Activated naive CD8-positive, alpha-beta T cell treated with anti-CD3 and anti-CD28 coated beads, Interleukin-2, amount 50 U/mL, for 24 hours (primary cell): Measurements from ENCODE around the gene TMEM187.
A peak's percentile ranks its signal among the peaks of the same experiment; 100 is the strongest.

Experiments used
- ATAC-seq: fragments of 150-1000 bp; cut with Tn5 transposase; one replicate; pipeline ENCODE4 v1.10.0; 2021
- DNase-seq: peaks from one replicate; pipeline ENCODE4 v3.0.0; 2021
- H3K27ac Mint-ChIP-seq: one replicate; pipeline ENCODE4 v1.8.0; 2021; ENCODE audit warnings: mild to moderate bottlenecking, mixed read lengths
- H3K27me3 Mint-ChIP-seq: one replicate; pipeline ENCODE4 v1.8.0; 2021; ENCODE audit warnings: mixed read lengths
- H3K36me3 Mint-ChIP-seq: one replicate; pipeline ENCODE4 v1.8.0; 2021; ENCODE audit warnings: low read depth, mixed read lengths
- H3K4me1 Mint-ChIP-seq: one replicate; pipeline ENCODE4 v1.8.0; 2021; ENCODE audit warnings: mixed read lengths
- H3K4me3 Mint-ChIP-seq: one replicate; pipeline ENCODE4 v1.8.0; 2021; ENCODE audit warnings: mild to moderate bottlenecking, moderate library complexity, mixed read lengths
- H3K9me3 Mint-ChIP-seq: one replicate; pipeline ENCODE4 v1.8.0; 2021; ENCODE audit warnings: mixed read lengths

TMEM187 gene

DNA sequence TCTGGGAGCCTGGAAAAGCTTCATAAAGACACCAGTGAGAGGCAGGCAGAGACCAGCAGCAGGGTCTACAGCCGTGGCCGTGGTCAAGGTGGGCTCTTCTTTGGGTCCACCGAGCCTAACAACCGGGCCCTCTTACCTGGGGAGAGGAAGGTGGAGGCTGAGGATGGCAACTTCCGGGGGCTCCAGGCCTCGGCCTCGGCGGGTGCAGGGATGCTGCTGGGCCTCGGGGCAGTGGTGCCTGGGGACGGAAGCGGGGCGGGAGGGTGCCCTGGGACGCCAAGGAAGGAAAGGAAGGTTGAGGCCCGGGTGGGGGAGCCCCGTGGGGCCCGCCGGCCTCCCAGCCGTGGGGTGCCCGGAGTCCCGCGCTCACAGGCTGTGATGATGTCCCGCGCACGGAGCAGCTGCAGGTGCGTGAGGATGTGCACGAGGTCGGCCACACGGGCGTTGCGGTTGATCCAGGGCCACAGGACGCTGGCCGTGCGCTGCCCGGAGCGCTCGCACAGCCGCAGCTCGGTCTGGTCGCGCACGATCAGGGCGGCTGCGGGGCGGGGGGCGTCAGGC lies 46.6 kb downstream of the TMEM187 start:
- ATAC-seq (peak; percentile 2), DNase-seq (peak; percentile 27)
- peaks cover 10% of the 10 kb centered on the region for H3K36me3 Mint-ChIP-seq
- H3K4me3 Mint-ChIP-seq: peak overlapping the region; percentile 86
- H3K27ac Mint-ChIP-seq: peak overlapping the region; percentile 89
- H3K4me1 Mint-ChIP-seq: peaks cover 24% of the 10 kb centered on the region
- no peaks in the 10 kb centered on the region for H3K9me3 Mint-ChIP-seq
- no peaks in the 10 kb centered on the region for H3K27me3 Mint-ChIP-seq

GRCh38 chrX:154019633-154020528 lies 47.3 kb downstream of the TMEM187 start, which contains the start of gene IRAK1:
Gene IRAK1 (minus strand): TSS chrX:154019902. CDS start chrX:154019812, 90 bp downstream.
- Mint-ChIP-seq H3K9me3 (no peaks in the 10 kb centered on the region), H3K27ac (peak within 1 kb of the TSS; percentile 89), H3K4me1 (peaks cover 22% of the 10 kb centered on the region), H3K36me3 (peaks cover 10% of the 10 kb centered on the region), H3K27me3 (no peaks in the 10 kb centered on the region), H3K4me3 (peak within 1 kb of the TSS; percentile 89)
- DNase-seq (peak; percentile 65), ATAC-seq (peak; percentile 74)

- Mint-ChIP-seq H3K4me1 (peaks cover 18% of the 10 kb centered on the region), H3K4me3 (peak overlapping the region; percentile 89), H3K36me3 (peaks cover 10% of the 10 kb centered on the region), H3K9me3 (no peaks in the 10 kb centered on the region), H3K27ac (peak overlapping the region; percentile 89), H3K27me3 (no peaks in the 10 kb centered on the region)
- no peak for DNase-seq
- ATAC-seq: peak; percentile 9
Measured at GRCh38 chrX:154020536-154021115, 48.1 kb downstream of the TMEM187 start.

DNA sequence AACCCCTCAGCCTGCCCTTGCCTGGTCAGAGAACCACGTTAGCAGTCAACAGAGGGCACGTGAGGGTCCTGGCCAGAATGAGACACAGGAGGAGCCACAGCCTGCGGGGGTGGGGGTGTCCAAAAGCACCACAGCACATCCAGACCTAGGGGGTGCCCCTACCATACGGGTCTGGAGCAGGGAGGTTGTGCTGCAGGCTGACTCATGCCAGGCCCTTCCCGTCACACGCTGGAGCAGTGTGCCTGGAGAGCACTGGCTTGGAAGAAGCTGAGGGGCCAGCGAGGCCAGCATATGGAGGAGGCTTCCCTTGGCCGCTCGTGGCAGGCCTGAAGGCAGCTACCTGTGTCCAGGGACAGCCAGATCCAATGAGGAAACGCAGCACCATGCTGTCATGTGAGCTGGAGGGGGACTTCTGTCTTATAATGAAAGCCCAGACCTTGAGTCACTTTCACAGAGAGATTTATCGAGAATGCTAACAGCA lies 48.6 kb downstream of the TMEM187 start:
- Mint-ChIP-seq H3K27ac (peak overlapping the region; percentile 89), H3K27me3 (no peaks in the 10 kb centered on the region), H3K36me3 (peaks cover 6% of the 10 kb centered on the region), H3K4me3 (peak overlapping the region; percentile 89), H3K9me3 (no peaks in the 10 kb centered on the region), H3K4me1 (peaks cover 14% of the 10 kb centered on the region)
- ATAC-seq (peak; percentile 57), DNase-seq (peak; percentile 35)

DNA sequence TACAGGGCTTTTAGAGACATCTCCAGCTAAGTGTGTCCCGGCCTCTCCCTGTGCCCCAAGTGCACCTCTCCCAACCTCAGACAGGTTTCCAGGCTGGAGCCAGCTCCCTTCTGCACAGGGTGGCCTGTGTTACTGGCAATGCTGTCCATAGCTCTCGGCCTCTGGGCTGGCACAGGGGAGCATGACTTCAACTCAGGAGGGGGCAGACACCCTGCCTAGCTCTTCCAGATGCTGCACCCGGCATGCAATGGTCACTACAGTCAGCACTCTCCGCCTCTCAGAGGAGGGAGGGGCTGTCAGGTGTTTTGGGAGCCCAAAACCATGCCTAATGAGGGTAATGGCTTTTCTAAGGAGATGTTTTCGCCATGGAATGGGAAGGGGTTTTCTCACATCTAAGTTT lies 49.6 kb downstream of the TMEM187 start:
- ATAC-seq (no peak), DNase-seq (no peak)
- Mint-ChIP-seq H3K4me3 (no peak overlapping the region), H3K27ac (no peak overlapping the region), H3K9me3 (no peaks in the 10 kb centered on the region), H3K36me3 (peaks cover 6% of the 10 kb centered on the region), H3K4me1 (peaks cover 14% of the 10 kb centered on the region), H3K27me3 (no peaks in the 10 kb centered on the region)

DNA sequence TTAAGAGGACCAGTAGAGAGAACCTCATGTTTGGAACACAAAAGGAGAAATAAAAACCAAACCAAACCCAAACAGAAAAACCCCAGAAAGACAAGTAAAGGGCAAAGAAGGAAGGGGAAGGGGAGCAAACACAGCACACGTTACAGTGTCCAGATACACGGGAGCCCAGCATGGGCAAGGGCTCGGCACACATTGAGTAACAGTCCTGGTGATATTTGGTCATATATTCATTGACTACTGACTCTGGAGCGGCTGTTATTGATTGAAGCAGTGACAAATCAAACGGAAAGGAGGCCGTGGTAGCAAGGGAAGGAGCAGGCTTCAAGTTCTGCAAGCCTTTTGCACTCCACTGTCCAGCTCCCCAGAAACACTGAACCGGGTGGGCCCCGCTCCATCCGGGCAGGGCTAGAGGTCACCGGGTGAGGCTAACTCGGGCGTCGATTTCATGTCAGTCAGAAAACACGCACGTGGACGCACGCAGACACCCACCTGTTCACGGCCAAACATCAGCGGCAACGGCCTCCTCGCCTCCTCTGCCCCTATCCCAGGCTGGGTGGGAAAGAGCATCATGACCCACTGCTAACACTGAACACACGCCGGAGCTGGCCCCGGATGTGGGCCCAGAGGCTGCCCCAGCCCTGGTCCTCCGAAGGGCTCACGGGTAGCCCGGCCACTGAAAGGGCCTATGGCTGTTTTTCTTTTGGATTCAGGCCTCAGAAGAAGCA lies 50.9 kb downstream of the TMEM187 start:
- Mint-ChIP-seq H3K9me3 (no peaks in the 10 kb centered on the region), H3K27ac (peak overlapping the region; percentile 4), H3K4me3 (no peak overlapping the region), H3K4me1 (peaks cover 11% of the 10 kb centered on the region), H3K27me3 (no peaks in the 10 kb centered on the region), H3K36me3 (peaks cover 9% of the 10 kb centered on the region)
- ATAC-seq: no peak
- DNase-seq: no peak

GRCh38 chrX:154024271-154024670 lies 51.7 kb downstream of the TMEM187 start:
- H3K36me3 Mint-ChIP-seq: peaks cover 4% of the 10 kb centered on the region
- H3K27ac Mint-ChIP-seq: no peak overlapping the region

DNA sequence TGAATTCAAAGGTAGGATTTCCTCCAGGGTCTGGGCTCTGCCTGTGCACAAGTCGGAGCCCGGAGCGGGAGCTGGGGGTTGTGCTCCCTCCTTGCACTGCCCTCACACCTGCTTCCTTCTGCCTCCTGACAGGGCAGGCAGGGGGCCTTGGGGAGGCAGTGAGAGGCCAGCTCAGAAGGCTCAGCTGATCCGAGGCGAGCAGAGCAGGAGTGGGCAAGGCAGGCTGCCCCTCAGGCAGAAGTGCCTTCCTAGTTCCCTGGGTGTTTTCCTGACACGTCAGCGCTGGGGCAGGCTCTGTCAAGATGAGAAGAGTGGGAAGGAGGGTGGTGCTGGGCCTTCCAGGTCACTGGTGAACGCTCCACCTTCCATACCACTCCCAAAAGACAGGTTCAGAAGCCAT lies 52.7 kb downstream of the TMEM187 start:
- H3K27ac Mint-ChIP-seq: no peak overlapping the region
- no peak for ATAC-seq
- H3K4me1 Mint-ChIP-seq: peaks cover 8% of the 10 kb centered on the region
- H3K36me3 Mint-ChIP-seq: peaks cover 6% of the 10 kb centered on the region
- DNase-seq: no peak
- H3K4me3 Mint-ChIP-seq: no peak overlapping the region
- no peaks in the 10 kb centered on the region for H3K27me3 Mint-ChIP-seq
- H3K9me3 Mint-ChIP-seq: no peaks in the 10 kb centered on the region

More at GRCh38 chrX:154024271-154024670, 51.7 kb downstream of the TMEM187 start:
- Mint-ChIP-seq H3K9me3 (no peaks in the 10 kb centered on the region), H3K4me1 (peaks cover 8% of the 10 kb centered on the region), H3K27me3 (no peaks in the 10 kb centered on the region), H3K4me3 (no peak overlapping the region)
- DNase-seq: no peak
- ATAC-seq: no peak

GRCh38 chrX:154026136-154027021 lies 53.8 kb downstream of the TMEM187 start:
- Mint-ChIP-seq H3K27ac (no peak overlapping the region), H3K36me3 (peaks cover 6% of the 10 kb centered on the region), H3K27me3 (no peaks in the 10 kb centered on the region), H3K9me3 (no peaks in the 10 kb centered on the region), H3K4me1 (peaks cover 2% of the 10 kb centered on the region), H3K4me3 (no peak overlapping the region)
- no peak for DNase-seq
- no peak for ATAC-seq

GRCh38 chrX:154027022-154027402 lies 54.5 kb downstream of the TMEM187 start:
- no peak for DNase-seq
- Mint-ChIP-seq H3K27me3 (no peaks in the 10 kb centered on the region), H3K27ac (no peak overlapping the region), H3K9me3 (no peaks in the 10 kb centered on the region), H3K4me1 (no peaks in the 10 kb centered on the region), H3K36me3 (peaks cover 10% of the 10 kb centered on the region), H3K4me3 (no peak overlapping the region)
- no peak for ATAC-seq

GRCh38 chrX:154027986-154028385 lies 55.4 kb downstream of the TMEM187 start:
- Mint-ChIP-seq H3K27me3 (no peaks in the 10 kb centered on the region), H3K4me3 (no peak overlapping the region), H3K36me3 (peaks cover 10% of the 10 kb centered on the region), H3K9me3 (no peaks in the 10 kb centered on the region), H3K27ac (no peak overlapping the region), H3K4me1 (no peaks in the 10 kb centered on the region)
- DNase-seq (no peak), ATAC-seq (no peak)

DNA sequence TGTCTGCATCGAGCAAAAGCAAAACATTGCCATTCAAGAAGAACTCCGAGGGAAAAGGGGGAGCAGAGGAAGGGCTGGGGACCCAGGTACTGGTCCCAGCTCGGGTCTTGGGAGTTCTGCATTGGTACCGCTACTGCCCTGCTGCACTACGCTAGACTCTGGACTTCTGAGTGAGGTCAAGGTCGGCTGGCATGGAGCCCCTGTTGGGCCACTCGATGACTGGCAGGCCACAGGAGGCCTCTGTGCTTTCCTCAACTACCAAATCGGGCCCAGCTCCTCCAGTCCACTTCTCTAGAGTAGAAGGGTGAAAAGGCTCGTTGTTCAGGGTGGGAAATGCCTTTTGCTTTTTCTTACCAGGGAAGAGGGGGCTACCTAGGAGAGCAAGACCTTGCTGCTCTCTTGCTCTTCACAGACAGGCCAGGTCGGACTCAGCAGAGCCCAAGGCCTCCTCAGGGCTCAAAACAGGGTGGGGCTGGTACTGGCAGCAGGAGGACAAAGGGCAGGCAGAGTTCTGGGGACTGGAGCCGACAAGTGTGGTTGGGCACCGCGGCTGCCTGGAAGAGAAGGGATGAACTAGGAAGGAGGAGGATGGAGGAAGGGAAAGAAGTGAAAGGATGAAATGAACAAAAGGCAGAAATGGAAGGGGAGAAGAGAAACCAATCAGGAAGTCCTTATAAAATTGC lies 56.1 kb downstream of the TMEM187 start:
- H3K4me1 Mint-ChIP-seq: no peaks in the 10 kb centered on the region
- peak overlapping the region; percentile 10 for H3K27ac Mint-ChIP-seq
- no peak for DNase-seq
- ATAC-seq: no peak
- no peaks in the 10 kb centered on the region for H3K27me3 Mint-ChIP-seq
- peaks cover 10% of the 10 kb centered on the region for H3K36me3 Mint-ChIP-seq
- no peak overlapping the region for H3K4me3 Mint-ChIP-seq
- H3K9me3 Mint-ChIP-seq: no peaks in the 10 kb centered on the region

GRCh38 chrX:154029439-154029838 lies 56.9 kb downstream of the TMEM187 start:
- Mint-ChIP-seq H3K4me3 (no peak overlapping the region), H3K9me3 (no peaks in the 10 kb centered on the region), H3K27ac (no peak overlapping the region), H3K4me1 (no peaks in the 10 kb centered on the region), H3K27me3 (no peaks in the 10 kb centered on the region), H3K36me3 (peaks cover 10% of the 10 kb centered on the region)
- DNase-seq (no peak), ATAC-seq (no peak)
